CD4-positive, alpha-beta T cell treated with Interleukin-6 for 4 hours (primary cell): Measurements from ENCODE around the gene HAUS3.
A peak's percentile ranks its signal among the peaks of the same experiment; 100 is the strongest.

ENCODE experiments used
- DNase-seq: peaks from one replicate; pipeline ENCODE4 v3.0.0-alpha.2; 2020; ENCODE audit warnings: mixed read lengths

The HAUS3 gene

GRCh38 chr4:2262145-2262943, 20.4 kb upstream of the HAUS3 start:
- peak; percentile 98 for DNase-seq

DNA sequence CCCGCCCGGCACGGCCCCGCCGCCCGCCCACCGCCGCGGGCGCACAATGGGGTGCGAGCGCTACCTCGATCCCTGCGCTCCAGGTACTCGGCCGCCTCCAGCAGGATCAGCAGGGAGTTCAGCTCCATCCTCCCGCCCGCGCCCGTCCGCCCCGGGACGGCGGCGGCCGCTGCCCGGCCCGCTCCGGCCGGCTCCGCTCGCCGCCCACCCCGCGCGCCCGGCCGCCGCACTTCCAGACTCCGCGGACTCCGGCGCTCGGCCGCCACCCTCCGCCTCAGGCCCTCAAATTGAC, 19.9 kb upstream of the HAUS3 start, which contains the start of gene MXD4:
MXD4 (minus strand) TSS at position 257 of the 292 bp plus-strand sequence; CDS start at position 128, 129 bp downstream.
- DNase-seq, result no peak

GRCh38 chr4:2261110-2261852, 19.4 kb upstream of the HAUS3 start:
- DNase-seq, result peak; percentile 64

- no peak for DNase-seq
Measured at GRCh38 chr4:2260344-2261109, 18.6 kb upstream of the HAUS3 start.

DNA sequence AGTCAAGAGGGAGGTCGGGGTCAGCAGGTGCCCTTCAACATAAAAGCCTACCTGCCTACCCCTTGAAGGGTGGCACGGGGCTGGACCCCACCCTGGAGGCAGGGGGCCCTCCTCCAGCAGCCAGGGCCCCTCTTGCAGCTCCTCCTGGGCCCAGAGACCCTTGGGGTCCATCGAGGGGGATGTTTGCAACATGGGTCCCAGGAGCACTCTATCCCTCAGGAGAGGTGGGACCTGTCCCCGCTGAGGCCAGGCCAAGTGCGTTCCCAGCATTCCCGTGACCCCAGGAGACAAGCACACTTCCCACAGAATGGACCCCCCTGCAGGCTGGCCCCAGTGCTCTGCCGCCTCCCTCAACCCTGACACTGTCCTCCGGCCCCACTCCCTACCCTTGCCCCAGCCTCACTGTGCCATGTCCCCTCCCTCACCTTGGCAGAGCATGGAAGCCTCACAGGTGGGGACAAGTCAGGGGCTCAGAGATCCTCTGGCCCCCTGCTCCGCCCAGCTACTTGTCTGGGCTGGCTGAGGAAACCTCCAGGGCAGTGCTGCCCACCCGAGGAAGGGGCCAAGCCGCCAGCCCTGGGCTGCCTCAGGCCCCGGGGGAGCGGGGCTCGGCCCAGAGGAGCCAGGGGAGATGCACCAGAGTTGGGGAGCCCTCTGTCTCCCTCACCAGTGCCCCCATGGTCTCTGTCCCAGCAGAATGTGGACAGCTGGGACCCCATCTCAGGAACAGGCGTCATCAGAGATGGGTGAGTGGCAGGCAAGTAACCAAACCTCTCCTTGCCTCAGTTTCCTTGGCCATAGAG, 17.8 kb upstream of the HAUS3 start:
- DNase-seq, result no peak

DNA sequence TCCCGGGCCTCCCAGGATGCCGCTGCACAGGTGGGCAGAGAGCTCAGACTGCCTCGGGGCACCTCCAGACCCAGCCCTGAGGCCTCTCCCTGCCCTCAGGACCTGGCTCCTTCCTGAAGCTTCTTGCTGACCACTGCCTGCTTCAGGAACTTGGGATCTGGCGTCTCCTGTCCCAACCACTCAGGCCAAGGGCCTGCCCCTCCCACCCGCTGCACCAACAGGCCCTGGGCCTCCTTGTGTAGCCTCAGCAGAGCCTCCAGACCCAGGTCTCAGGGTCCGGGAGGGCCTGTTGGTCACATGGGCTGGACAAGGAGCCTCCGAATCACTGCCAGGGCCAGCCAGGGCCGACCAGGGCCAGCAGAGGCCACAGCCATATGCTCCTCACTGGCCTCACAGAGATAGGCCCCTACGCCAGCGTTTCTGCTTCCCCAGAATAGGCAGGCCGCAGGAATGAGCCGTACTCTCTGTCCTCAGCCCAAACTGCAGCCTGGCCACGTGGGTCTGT, 17.2 kb upstream of the HAUS3 start:
- no peak for DNase-seq

GRCh38 chr4:2258091-2259035, 16.4 kb upstream of the HAUS3 start:
- no peak for DNase-seq

- DNase-seq, result no peak
Measured at GRCh38 chr4:2257361-2258081, 15.6 kb upstream of the HAUS3 start.

DNA sequence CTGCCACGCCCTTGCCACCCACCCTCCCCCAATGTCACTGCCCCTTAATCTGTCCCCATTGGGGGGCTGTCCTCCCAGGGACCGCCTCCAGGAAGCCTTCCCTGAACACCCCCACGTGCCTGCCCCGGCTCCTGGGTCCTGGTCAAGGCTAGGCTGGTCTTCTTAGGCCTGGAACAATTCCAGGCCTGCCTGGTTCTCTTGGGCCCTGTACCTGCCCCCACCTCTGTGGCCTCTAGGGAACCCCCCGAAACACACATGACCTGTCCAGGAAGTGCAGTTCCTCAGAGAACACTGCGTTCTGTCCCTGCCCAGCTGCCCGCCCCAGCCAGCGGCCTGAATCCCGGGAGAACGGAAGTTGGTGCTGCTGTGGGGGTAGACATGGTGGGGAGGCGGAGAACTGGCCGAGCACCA, 14.9 kb upstream of the HAUS3 start:
- DNase-seq, result no peak

DNA sequence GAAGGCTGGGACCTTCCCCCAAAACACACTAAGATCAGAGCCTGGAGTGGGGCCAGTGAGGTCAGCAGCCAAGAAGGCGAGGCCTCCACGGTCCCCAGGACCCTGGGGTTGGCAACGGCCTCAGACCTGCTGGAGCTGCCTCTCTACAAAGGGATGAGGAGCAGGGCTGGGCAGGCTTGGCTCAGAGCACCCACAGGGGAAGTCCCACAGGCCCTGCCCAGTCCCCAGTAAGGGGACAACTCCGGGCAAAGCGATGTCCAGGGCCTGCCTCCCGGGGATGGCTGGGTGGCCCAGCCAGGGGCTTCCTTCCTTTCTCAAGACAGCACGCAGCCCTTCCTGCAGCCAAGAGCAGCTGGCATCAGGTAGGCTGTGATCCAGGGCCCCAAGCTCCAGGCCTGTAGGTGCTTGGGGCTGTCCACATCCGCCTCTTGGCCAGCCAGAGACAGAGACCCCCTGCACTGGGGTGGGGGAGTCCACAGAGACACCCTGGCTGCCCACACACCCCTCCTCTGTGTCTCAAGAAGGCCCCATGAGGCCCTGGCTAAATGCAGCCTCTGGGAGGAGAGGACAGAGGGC, 14.3 kb upstream of the HAUS3 start:
- DNase-seq, result no peak

- no peak for DNase-seq
Measured at GRCh38 chr4:2255501-2256155, 13.7 kb upstream of the HAUS3 start.

DNA sequence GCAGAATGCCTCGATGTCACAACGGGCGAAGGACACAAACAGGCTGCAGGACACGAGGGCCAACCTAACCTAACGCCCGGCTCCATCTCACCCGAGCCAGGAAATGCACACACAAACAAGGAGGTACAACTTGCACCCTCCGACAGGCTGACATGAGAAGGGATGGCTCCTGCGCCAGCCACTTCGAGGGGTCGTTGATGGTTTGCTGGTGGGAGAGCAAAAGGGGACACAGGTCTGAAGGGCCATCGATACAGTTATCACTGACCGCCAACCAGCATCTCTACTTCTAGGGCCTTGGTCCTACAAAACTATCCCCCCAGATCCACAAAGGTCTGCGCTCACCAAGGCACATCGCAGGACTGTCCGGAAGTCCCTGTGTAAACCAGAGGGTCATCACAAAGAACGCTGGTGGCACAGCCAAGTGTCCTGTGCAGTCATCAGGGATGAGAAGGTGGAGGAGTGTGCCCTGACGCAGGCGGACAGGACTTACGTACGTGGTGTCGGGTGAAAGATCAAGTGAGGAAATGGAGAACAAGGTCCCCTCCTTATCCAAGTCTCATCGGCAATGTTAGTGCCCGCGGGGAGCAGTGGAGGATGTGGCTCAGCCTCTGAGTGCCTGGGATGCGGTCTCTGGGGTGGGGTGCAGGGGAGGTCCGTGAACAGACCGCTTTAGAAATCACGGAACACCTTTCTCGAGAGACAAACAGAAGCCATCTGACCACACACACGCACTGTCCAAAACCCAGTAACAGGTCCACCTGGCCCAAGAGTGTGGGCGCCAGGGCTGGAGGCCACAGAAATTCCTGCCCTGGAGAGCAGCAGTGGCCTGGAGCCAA, 13.0 kb upstream of the HAUS3 start:
- no peak for DNase-seq

- no peak for DNase-seq
Measured at GRCh38 chr4:2253160-2254084, 11.5 kb upstream of the HAUS3 start.

DNA sequence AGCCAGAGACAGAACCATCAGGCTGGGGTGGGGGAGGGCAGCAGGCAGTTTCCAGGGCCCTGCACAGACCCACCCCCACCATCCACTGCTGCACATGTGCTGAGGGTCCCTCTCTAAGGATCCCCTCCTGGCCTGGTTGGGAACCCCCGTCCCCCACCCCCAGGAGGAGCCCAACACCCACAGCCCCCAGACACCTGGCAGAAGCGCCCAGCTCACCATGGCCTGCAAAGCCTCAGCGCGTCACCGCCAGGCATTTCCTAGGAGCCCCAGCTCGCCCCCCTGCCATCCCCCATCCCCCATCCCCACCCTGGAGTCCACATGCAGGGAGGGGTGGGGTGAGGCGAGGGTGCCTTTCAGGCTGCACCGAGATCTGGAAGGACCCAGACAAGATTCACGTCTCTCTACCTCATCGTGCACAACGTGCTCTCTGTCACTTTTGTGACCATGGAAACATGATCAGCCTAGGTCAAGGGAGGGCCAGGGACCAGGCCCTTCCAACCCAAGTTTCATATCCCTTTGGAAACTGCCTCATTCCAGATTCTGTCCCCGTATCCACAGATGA, 10.7 kb upstream of the HAUS3 start:
- DNase-seq, result no peak

GRCh38 chr4:2251795-2252529, 10.0 kb upstream of the HAUS3 start:
- no peak for DNase-seq

GRCh38 chr4:2251073-2251794, 9.3 kb upstream of the HAUS3 start:
- DNase-seq, result no peak
